GM18907 (cell line): Measurements from ENCODE around the gene KIT.

ENCODE experiments used
- ATAC-seq: cut with Tn5 transposase; IDR thresholded peaks from one replicate; pipeline ENCODE4 v1.9.1; 2021; ENCODE audit warnings: mild to moderate bottlenecking, moderate library complexity; ENCODE audit not compliant: unreplicated experiment

The KIT gene

GRCh38 chr4:54659749-54660535, 2.2 kb downstream of the KIT start:
- no peak for ATAC-seq

- ATAC-seq = no peak
Measured at GRCh38 chr4:54660591-54660990, 2.8 kb downstream of the KIT start.

- no peak for ATAC-seq
Measured at GRCh38 chr4:54661169-54661568, 3.4 kb downstream of the KIT start.

GRCh38 chr4:54661686-54662085, 3.9 kb downstream of the KIT start:
- no peak for ATAC-seq

- ATAC-seq = no peak
Measured at GRCh38 chr4:54662123-54662522, 4.4 kb downstream of the KIT start.

GRCh38 chr4:54662901-54663585, 5.3 kb downstream of the KIT start:
- ATAC-seq = no peak

- ATAC-seq = no peak
Measured at GRCh38 chr4:54664400-54664799, 6.6 kb downstream of the KIT start.

GRCh38 chr4:54668014-54668611, 10.4 kb downstream of the KIT start:
- no peak for ATAC-seq

GRCh38 chr4:54669831-54670230, 12.1 kb downstream of the KIT start:
- no peak for ATAC-seq

- ATAC-seq = no peak
Measured at GRCh38 chr4:54675721-54676461, 18.1 kb downstream of the KIT start.

- no peak for ATAC-seq
Measured at GRCh38 chr4:54676658-54677057, 18.9 kb downstream of the KIT start.

GRCh38 chr4:54677416-54677815, 19.7 kb downstream of the KIT start:
- no peak for ATAC-seq

- no peak for ATAC-seq
Measured at GRCh38 chr4:54677853-54678650, 20.3 kb downstream of the KIT start.

- ATAC-seq = no peak
Measured at GRCh38 chr4:54678826-54679225, 21.1 kb downstream of the KIT start.

GRCh38 chr4:54679813-54680212, 22.1 kb downstream of the KIT start:
- ATAC-seq = no peak

GRCh38 chr4:54683616-54684346, 26.0 kb downstream of the KIT start:
- ATAC-seq = peak; percentile 57

GRCh38 chr4:54685810-54686209, 28.1 kb downstream of the KIT start:
- ATAC-seq = no peak

GRCh38 chr4:54687887-54688841, 30.4 kb downstream of the KIT start:
- peak; percentile 62 for ATAC-seq

GRCh38 chr4:54695337-54695736, 37.6 kb downstream of the KIT start:
- ATAC-seq = no peak
